ENCODE measurements around the gene SAP25.
A peak's percentile ranks its signal among the peaks of the same experiment; 100 is the strongest.

SAP25 gene

DNA sequence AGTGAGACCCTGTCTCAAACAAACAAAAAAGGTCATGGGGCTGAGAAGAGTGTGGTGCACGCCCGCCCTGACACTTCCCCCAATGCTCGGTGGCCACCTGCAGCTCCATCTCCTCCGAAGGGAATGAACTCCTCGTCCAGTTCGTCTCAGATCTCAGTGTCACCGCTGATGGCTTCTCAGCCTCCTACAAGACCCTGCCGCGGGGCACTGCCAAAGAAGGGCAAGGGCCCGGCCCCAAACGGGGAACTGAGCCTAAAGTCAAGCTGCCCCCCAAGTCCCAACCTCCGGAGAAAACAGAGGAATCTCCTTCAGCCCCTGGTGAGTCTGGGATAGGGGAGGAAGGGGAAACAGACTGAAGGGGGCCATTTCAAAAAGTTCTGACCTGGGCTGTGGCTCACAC is 32.6 kb upstream of the SAP25 start:
- Histone ChIP-seq H3K27ac (no peak overlapping the region), H3K4me3 (ENCODE audit: low read depth, low read length) (no peak overlapping the region), H3K36me3 (replicated peaks) (peaks cover 3% of the 10 kb centered on the region), H3K27me3 (replicated peaks) (no peaks in the 10 kb centered on the region)
- DNase-seq: no peak
- TF ChIP-seq CTCF (IDR thresholded peaks at IDR 0.05; ENCODE audit: low read depth, low read length, missing control alignments): no peak
- in situ Hi-C loops (cut with HindIII; ENCODE audit: low pct_ligation_motif_present, low sequenced_read_pairs): no loop called here

DNA sequence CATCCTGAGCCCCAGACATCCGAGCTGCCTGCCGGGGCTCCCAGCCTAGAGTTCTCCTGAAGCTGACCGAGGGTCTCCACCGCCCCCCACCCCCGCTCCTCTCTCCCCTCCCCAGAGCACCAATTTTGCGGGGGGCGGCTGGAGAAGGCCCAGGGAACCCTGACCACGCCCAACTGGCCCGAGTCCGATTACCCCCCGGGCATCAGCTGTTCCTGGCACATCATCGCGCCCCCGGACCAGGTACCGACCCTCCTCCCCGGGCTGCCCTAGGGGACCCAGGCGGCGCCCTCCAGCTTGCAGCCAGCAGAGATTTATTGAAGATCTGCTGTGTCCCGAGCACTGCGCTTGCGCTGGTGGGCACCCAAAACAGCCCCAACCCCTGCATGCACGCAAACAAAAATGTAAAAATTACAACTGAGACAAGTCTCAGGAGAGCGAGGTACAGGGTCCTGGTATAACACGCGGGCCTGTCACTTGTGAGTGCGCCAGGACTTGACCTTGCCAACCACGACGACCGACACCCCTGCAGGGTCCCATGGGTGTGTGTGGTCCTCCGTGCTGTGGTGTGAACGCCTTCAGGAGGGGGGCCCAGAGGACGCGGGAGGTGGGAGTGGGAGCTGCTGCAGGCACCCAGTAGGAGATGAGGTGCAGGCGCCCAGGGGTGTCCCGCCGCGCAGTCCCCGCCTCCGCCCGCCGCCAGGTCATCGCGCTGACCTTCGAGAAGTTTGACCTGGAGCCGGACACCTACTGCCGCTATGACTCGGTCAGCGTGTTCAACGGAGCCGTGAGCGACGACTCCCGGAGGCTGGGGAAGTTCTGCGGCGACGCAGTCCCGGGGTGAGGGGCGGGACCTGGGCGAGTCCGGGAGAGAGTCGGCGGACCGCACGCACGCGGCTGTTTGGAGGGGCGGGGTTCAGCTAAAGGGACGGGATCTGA is 31.5 kb upstream of the SAP25 start:
- no peak for TF ChIP-seq CTCF (IDR thresholded peaks at IDR 0.05; ENCODE audit: low read depth, low read length, missing control alignments)
- peaks cover 3% of the 10 kb centered on the region for H3K36me3 ChIP-seq (replicated peaks)
- no peak overlapping the region for H3K27ac ChIP-seq
- peak overlapping the region; percentile 55 for H3K4me3 ChIP-seq (ENCODE audit: low read depth, low read length)
- DNase-seq: no peak
- in situ Hi-C loops (cut with HindIII; ENCODE audit: low pct_ligation_motif_present, low sequenced_read_pairs): no loop called here
- H3K27me3 ChIP-seq (replicated peaks): no peaks in the 10 kb centered on the region

GRCh38 chr7:100604028-100604975 is 30.6 kb upstream of the SAP25 start:
- H3K27me3 ChIP-seq (replicated peaks): no peaks in the 10 kb centered on the region
- peak; percentile 33 for DNase-seq
- in situ Hi-C loops (cut with HindIII; ENCODE audit: low pct_ligation_motif_present, low sequenced_read_pairs): no loop called here
- peak; percentile 63 for TF ChIP-seq CTCF (IDR thresholded peaks at IDR 0.05; ENCODE audit: low read depth, low read length, missing control alignments)
- peak overlapping the region; percentile 82 for H3K4me3 ChIP-seq (ENCODE audit: low read depth, low read length)
- peaks cover 3% of the 10 kb centered on the region for H3K36me3 ChIP-seq (replicated peaks)
- H3K27ac ChIP-seq: no peak overlapping the region

- Histone ChIP-seq H3K27me3 (replicated peaks) (no peaks in the 10 kb centered on the region), H3K36me3 (replicated peaks) (peaks cover 3% of the 10 kb centered on the region), H3K4me3 (ENCODE audit: low read depth, low read length) (peak overlapping the region; percentile 82), H3K27ac (no peak overlapping the region)
- in situ Hi-C loops (cut with HindIII; ENCODE audit: low pct_ligation_motif_present, low sequenced_read_pairs): no loop called here
- TF ChIP-seq CTCF (IDR thresholded peaks at IDR 0.05; ENCODE audit: low read depth, low read length, missing control alignments): no peak
- DNase-seq: no peak
Measured at GRCh38 chr7:100603726-100604027, 30.0 kb upstream of the SAP25 start.

DNA sequence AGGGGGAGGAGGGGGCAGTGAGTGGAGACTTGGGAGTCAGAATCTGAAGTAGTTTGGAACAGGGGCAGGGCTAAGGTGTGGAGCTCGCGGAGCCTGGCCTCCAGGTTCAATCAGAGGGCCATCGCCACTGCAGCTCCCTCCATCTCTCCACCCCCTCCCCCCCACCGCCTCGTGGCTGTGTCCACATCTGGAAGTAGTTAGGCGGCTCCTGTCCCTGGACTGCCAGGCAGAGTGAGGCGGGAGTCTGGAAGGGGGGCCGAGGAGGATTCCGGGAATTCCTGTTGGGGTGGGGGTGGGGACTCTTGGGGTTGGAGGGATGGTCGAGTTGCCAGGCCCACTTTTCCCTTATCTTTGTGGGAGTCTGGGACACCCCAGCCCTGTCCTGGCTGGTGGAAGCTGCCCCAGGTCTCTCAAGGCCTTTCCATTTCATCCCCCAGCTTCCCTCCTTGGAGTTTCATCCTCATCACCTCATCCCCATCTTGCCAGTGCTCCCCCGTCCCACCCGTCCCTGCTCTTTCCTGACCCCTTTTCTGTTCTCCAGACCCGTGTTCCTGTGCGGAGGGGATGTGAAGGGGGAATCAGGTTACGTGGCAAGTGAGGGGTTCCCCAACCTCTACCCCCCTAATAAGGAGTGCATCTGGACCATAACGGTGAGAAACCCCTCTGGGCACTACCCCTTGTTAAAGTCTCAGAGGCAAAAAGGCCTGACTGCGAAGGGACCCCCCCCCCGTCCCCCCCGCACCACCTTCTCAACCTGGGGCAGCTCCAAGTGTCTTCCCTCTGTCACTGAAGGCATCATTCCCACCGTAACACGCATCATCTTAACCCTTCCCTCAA is 29.4 kb upstream of the SAP25 start:
- in situ Hi-C loops (cut with HindIII; ENCODE audit: low pct_ligation_motif_present, low sequenced_read_pairs): no loop called here
- no peaks in the 10 kb centered on the region for H3K27me3 ChIP-seq (replicated peaks)
- TF ChIP-seq CTCF (IDR thresholded peaks at IDR 0.05; ENCODE audit: low read depth, low read length, missing control alignments): no peak
- peak overlapping the region; percentile 40 for H3K27ac ChIP-seq
- peaks cover 3% of the 10 kb centered on the region for H3K36me3 ChIP-seq (replicated peaks)
- peak; percentile 43 for DNase-seq
- peak overlapping the region; percentile 82 for H3K4me3 ChIP-seq (ENCODE audit: low read depth, low read length)

Data from brain microvascular endothelial cell (primary cell).